Calu3 (cell line): ENCODE measurements around the gene C2. TPM values are rescaled to one million over a fixed set of nuclear protein-coding genes. Genes with fewer than 3 reads are reported as not detected.
A peak's percentile ranks its signal among the peaks of the same experiment; 100 is the strongest.
"Not testable (repeated sequence)": the region's sequence is repeated elsewhere in the genome, so short reads cannot be mapped to it uniquely, and the experiment has no call there.

Source experiments
- BruUV-seq: library from RNA; stranded (reverse); fragments of 400-500 nt; replicated peaks from 2 replicates; lab custom pipeline; 2021; lab: Mats Ljungman, UMichigan
- CTCF ChIA-PET: fragments of 300-600 bp; sonication (Branson Sonifier 250); formaldehyde crosslinking; loops from one replicate; lab custom pipeline; 2022; ENCODE audit warnings: antibody characterized with exemption; lab: Charles Lee
- DNase-seq: peaks from one replicate; pipeline ENCODE4 v3.0.0; 2022
- H3K27ac Mint-ChIP-seq: one replicate; pipeline ENCODE4 v1.8.0; 2022; ENCODE audit warnings: mixed read lengths; ENCODE audit not compliant: unreplicated experiment
- H3K27me3 Mint-ChIP-seq: one replicate; pipeline ENCODE4 v1.8.0; 2022; ENCODE audit warnings: mixed read lengths; ENCODE audit not compliant: unreplicated experiment
- H3K36me3 Mint-ChIP-seq: one replicate; pipeline ENCODE4 v1.8.0; 2022; ENCODE audit warnings: mild to moderate bottlenecking, moderate library complexity, mixed read lengths; ENCODE audit not compliant: insufficient read depth, unreplicated experiment
- H3K4me1 Mint-ChIP-seq: one replicate; pipeline ENCODE4 v1.8.0; 2022; ENCODE audit warnings: mild to moderate bottlenecking, low read depth, mixed read lengths; ENCODE audit not compliant: unreplicated experiment
- H3K4me3 Mint-ChIP-seq: one replicate; pipeline ENCODE4 v1.8.0; 2022; ENCODE audit warnings: mild to moderate bottlenecking, low read depth, moderate library complexity, mixed read lengths; ENCODE audit not compliant: unreplicated experiment
- H3K9me3 Mint-ChIP-seq: one replicate; pipeline ENCODE4 v1.8.0; 2022; ENCODE audit warnings: low read depth, mixed read lengths; ENCODE audit not compliant: unreplicated experiment
- intact Hi-C: fragments of 100-400 bp; cut with micrococcal nuclease; formaldehyde crosslinking; loops from one replicate; pipeline ENCODE4 v1.10.0; 2022; ENCODE audit not compliant: unreplicated experiment
- total RNA-seq: library from RNA; stranded (reverse); gene quantifications from 2 replicates; pipeline ENCODE4 v1.2.3, GENCODE V29; 2022
- TF ChIP-seq, protein P1 (sequence below): fragments of 200-600 bp; IDR thresholded peaks from one replicate; pipeline ENCODE4 v1.8.0; 2022; ENCODE audit warnings: antibody characterized with exemption; ENCODE audit not compliant: unreplicated experiment

The C2 gene
- total RNA-seq, 1 experiment from 2014 or later: 6.3 TPM

DNA sequence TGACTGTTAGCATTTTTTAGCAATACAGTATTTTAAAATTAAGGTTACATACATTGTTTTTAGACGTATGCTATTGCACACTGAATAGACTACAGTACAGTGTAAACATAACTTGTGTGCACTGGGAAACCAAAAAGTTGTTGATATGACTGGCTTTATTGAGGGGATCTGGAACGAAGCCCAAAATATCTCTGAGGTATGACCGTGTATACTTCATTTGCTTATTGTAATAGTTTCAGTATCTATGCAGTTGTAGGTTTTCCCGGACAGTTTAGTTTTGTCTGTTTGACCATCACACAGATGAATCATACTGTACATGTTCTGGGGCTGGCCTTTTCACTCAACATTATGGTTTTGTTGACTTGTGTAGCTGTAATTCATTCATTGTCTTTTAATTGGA is 18.7 kb upstream of the C2 start:
- no peak overlapping the region for H3K4me3 Mint-ChIP-seq
- H3K4me1 Mint-ChIP-seq: peaks cover 33% of the 10 kb centered on the region
- intact Hi-C loops: no loop called here
- CTCF ChIA-PET: interaction anchor here (0.6 to 2.3 kb wide), 4 partner anchors 11 to 375 kb away, joined by 3 to 9 read pairs (median 5); partner anchors contain the start of genes CFB and EHMT2
- no peaks in the 10 kb centered on the region for H3K9me3 Mint-ChIP-seq
- H3K36me3 Mint-ChIP-seq: peaks cover 11% of the 10 kb centered on the region
- no peak overlapping the region for H3K27ac Mint-ChIP-seq
- no peaks in the 10 kb centered on the region for H3K27me3 Mint-ChIP-seq
- TF ChIP-seq, protein P1, sequence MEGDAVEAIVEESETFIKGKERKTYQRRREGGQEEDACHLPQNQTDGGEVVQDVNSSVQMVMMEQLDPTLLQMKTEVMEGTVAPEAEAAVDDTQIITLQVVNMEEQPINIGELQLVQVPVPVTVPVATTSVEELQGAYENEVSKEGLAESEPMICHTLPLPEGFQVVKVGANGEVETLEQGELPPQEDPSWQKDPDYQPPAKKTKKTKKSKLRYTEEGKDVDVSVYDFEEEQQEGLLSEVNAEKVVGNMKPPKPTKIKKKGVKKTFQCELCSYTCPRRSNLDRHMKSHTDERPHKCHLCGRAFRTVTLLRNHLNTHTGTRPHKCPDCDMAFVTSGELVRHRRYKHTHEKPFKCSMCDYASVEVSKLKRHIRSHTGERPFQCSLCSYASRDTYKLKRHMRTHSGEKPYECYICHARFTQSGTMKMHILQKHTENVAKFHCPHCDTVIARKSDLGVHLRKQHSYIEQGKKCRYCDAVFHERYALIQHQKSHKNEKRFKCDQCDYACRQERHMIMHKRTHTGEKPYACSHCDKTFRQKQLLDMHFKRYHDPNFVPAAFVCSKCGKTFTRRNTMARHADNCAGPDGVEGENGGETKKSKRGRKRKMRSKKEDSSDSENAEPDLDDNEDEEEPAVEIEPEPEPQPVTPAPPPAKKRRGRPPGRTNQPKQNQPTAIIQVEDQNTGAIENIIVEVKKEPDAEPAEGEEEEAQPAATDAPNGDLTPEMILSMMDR: no peak
- no TSS peak for BruUV-seq
- DNase-seq: no peak

DNA sequence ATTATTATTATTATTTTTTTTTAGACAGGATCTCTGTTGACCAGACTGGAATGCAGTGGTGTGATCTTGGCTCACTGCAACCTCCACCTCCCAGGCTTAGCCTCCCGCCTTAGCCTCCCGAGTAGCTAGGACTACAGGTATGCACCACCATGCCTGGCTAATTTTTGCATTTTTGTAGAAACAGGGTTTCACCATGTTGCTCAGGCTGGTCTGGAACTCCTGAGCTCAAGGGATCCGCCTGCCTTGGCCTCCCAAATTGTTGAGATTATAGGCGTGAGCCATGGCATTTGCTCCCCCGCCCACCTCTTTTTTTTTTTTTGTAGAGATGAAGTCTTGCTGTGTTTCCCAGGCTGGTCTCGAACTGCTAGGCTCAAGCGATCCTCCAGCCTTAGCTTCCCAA is 18.2 kb upstream of the C2 start:
- intact Hi-C loops, DNase-seq, H3K9me3 Mint-ChIP-seq, H3K27me3 Mint-ChIP-seq, BruUV-seq, H3K27ac Mint-ChIP-seq, H3K4me3 Mint-ChIP-seq: not testable (repeated sequence)
- Mint-ChIP-seq H3K4me1 (peaks cover 33% of the 10 kb centered on the region), H3K36me3 (peaks cover 11% of the 10 kb centered on the region)
- CTCF ChIA-PET: interaction anchor here (1.1 to 2.3 kb wide), 4 partner anchors 12 to 50 kb away, joined by 3 to 9 read pairs (median 5); partner anchors contain the start of genes CFB, EHMT2, NELFE and SKIC2

DNA sequence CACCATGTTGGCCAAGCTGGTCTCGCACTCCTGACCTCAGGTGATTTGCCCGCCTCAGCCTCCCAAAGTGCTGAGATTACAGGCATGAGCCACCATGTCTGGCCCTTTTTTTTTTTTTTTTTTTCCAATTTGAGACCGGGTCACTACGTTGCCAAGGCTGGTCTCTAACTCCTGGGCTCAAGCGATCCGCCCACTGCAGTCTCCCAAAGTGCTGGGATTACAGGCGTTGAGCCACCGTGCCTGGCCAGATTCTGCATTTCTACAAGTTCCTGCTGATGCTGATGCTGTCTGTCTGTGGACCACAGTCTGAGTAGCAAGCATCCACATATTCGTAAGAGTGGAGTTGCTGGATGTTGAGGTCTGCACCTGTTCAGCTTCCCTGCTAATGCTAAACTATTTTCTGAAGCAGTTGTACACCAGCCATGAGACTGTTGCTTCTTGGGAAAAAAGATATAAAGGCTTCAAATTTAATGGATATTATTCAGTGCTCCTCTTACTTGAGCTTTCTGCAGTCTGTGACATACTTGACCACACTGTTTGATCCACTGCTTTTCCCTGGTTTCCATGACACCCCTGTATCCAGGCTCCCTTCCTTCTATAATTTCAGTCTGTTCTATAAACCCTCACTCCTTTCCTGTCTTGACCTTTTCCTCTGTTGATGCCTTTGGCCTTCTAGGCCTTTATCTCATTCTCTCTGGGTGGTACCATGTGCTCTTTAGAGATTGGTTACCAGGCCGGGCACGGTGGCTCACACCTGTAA is 15.5 kb upstream of the C2 start:
- Mint-ChIP-seq H3K27me3 (no peaks in the 10 kb centered on the region), H3K36me3 (peaks cover 4% of the 10 kb centered on the region), H3K9me3 (peaks cover 2% of the 10 kb centered on the region), H3K27ac (peak overlapping the region; percentile 7), H3K4me3 (no peak overlapping the region), H3K4me1 (peaks cover 35% of the 10 kb centered on the region)
- DNase-seq: no peak
- CTCF ChIA-PET: interaction anchor here (1.8 kb wide), 1 partner anchor 33 kb away, joined by 6 read pairs; the partner anchor contains the start of gene CFB
- BruUV-seq: no TSS peak
- TF ChIP-seq, protein P1: no peak
- intact Hi-C loops: no loop called here

DNA sequence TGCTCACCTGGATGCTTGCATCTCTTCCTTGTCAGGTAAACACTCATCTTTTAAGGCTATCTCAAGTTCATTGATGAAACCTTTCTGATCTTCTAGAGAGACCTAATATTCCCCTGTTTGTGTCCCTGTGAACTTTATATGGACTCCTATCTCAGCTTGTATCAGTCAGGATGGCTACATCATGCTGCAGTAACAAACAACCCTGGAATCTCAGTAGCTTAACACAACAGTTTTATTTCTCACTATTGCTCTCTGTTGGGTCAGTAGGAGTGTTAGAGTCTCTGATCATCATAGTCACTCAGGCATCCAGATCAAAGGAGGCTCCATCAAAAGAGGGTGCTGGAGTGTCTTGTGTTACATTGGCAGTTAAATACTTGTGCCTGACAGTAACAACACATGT is 12.2 kb upstream of the C2 start:
- DNase-seq: no peak
- no TSS peak for BruUV-seq
- H3K27me3 Mint-ChIP-seq: no peaks in the 10 kb centered on the region
- TF ChIP-seq, protein P1: no peak
- no peaks in the 10 kb centered on the region for H3K36me3 Mint-ChIP-seq
- no peak overlapping the region for H3K4me3 Mint-ChIP-seq
- intact Hi-C loops: no loop called here
- H3K9me3 Mint-ChIP-seq: peaks cover 2% of the 10 kb centered on the region
- CTCF ChIA-PET: interaction anchor here (0.5 kb wide), 1 partner anchor 33 kb away, joined by 3 read pairs; no protein-coding TSS in a partner anchor
- H3K4me1 Mint-ChIP-seq: peaks cover 28% of the 10 kb centered on the region
- H3K27ac Mint-ChIP-seq: no peak overlapping the region

DNA sequence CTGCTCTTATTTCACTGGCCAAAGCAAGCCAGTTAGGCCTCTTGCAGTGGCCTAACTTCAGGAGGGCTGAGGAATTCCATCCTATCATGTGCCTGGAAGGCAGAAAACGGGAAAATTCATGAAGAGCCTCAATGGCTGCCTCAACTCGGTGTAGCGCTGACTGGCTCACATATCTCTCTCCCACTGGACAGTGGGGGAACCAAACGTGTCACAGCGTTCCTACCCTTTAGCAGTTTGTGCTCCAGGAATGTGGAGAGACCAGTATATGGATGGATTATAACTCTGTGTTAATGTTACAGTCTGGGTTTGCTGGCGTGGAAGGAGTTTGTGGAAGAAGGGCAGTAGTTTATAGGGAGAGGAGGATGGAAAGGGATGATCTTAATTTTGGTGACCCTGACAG is 11.8 kb upstream of the C2 start:
- intact Hi-C loops: no loop called here
- H3K9me3 Mint-ChIP-seq: peaks cover 2% of the 10 kb centered on the region
- BruUV-seq: no TSS peak
- peaks cover 32% of the 10 kb centered on the region for H3K4me1 Mint-ChIP-seq
- no peaks in the 10 kb centered on the region for H3K36me3 Mint-ChIP-seq
- no peak overlapping the region for H3K4me3 Mint-ChIP-seq
- H3K27me3 Mint-ChIP-seq: no peaks in the 10 kb centered on the region
- DNase-seq: no peak
- no peak overlapping the region for H3K27ac Mint-ChIP-seq
- TF ChIP-seq, protein P1: no peak
- CTCF ChIA-PET: no interaction called here
